ENCODE data around the gene FBP1.

GRCh38 chr9:94680621-94681020 is 41.3 kb upstream of the FBP1 start:
- no peak for TF ChIP-seq POLR2A (IDR thresholded peaks at IDR 0.05)
- TF ChIP-seq, protein P1, sequence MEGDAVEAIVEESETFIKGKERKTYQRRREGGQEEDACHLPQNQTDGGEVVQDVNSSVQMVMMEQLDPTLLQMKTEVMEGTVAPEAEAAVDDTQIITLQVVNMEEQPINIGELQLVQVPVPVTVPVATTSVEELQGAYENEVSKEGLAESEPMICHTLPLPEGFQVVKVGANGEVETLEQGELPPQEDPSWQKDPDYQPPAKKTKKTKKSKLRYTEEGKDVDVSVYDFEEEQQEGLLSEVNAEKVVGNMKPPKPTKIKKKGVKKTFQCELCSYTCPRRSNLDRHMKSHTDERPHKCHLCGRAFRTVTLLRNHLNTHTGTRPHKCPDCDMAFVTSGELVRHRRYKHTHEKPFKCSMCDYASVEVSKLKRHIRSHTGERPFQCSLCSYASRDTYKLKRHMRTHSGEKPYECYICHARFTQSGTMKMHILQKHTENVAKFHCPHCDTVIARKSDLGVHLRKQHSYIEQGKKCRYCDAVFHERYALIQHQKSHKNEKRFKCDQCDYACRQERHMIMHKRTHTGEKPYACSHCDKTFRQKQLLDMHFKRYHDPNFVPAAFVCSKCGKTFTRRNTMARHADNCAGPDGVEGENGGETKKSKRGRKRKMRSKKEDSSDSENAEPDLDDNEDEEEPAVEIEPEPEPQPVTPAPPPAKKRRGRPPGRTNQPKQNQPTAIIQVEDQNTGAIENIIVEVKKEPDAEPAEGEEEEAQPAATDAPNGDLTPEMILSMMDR (IDR thresholded peaks at IDR 0.05), result no peak

Data from body of pancreas (tissue), 4 donors.